ENCODE data around the gene ZBTB33.

ZBTB33 gene

DNA sequence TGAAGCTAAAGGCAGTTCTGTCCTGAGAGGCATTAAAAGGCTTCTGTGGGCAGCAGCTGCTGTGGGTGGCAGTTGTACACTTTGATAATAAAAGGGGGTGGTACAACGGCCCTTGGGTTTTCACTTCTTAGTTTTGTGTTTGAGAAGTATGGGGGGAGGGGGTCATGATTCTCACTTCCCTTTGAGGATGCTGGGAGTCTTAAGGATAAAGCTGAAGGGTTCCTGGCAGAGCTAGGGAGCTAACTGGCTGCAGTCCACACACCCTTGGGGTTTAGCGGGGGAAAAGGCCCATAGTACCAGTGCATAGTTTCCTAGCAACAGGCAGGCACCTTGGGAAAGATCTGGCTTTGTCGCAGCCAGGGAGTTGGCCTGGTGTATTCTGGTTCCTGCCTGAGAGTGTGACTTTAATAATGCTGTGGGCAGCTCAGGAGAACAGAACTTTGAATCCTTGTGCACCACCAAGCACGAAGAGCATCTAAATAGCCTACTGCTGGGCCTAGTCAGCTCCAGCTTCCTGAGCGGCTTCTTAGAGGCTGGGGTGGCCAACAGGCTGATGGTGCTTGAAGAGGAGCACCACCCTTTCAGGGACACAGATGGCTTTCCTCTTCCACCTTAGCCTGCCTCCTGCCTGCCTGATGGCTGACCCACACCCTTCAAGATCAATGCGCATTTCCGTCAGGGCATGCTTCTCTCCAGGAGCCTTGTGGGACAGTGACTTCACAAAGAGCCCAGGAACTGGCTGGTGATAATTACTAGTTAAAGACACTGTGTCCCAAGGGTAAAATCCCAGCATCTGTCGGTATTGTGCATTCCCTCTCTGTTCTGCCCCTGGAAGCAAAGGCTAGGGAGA is 12.5 kb downstream of the ZBTB33 start:
- no peak for DNase-seq

- no peak for DNase-seq
Measured at GRCh38 chrX:120264341-120264740, 13.7 kb downstream of the ZBTB33 start.

DNA sequence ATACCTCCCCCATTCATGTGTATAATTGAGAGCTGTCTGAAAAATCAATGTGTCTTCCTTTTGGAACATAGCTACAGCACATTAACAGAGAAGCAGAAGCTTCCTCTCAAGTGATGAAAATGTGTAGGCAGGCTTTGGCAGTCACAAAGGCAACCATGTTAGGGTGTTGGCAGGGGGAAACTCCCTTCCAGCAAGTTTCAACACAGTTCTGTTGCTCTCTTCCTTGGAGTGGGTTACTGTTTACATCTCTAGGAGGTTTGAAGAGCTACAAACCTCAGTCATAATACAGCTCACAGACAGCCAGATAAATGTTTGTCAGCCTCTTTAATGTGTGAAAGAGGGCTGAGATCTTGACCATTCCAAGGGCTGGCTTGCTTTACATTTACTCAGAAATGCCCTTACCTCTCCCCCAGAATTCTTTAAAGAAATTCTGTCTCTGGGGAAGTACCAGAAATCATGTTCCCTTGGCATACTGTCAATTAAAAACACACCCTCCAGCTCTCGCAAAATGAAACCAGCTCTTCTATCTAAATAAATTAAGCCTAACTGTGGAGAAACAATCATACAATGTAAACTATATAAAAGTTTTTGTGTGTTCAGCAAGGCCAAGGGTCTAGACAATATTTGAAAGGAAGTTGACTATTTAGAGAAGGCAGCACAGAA is 18.9 kb downstream of the ZBTB33 start:
- no peak for DNase-seq

DNA sequence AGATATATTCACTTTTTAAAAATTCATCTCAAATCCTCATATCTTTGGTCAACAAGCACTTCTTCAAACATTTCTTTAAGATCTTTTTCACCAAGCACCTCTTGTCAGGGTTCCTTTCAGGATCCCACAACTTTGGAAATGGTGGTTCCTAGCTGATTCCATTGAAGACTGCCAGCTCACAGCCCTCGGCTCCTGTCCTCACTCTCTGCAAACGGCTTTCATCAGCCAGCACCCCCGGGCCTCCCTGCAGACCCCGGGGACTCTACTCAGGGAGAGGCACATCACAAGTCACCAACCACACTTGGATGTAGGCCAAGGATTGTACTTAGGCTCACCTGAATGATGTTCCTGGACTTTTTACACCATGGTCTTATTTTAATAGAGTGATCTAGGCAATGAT is 20.0 kb downstream of the ZBTB33 start:
- DNase-seq, result no peak

DNA sequence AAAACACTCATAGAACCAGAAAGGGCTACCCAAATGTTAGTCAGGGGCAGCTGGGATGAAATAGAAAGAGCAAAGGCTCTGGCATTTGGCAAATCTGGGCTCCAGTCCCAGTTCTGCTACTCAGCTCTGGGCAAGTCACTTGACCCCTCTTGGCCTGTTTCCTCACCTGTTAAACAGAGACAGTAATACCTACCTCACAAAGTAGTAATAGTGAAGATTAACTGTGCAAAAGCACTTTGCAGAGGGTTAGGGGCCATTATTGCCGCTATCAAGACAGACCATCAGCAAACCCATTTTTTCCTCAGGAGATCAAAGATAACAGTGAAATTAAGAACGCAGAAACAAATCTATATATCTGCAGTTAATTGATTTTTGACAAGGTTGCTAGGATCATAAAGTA is 20.6 kb downstream of the ZBTB33 start:
- DNase-seq, result no peak

GRCh38 chrX:120274145-120274544 is 23.5 kb downstream of the ZBTB33 start:
- no peak for DNase-seq

DNA sequence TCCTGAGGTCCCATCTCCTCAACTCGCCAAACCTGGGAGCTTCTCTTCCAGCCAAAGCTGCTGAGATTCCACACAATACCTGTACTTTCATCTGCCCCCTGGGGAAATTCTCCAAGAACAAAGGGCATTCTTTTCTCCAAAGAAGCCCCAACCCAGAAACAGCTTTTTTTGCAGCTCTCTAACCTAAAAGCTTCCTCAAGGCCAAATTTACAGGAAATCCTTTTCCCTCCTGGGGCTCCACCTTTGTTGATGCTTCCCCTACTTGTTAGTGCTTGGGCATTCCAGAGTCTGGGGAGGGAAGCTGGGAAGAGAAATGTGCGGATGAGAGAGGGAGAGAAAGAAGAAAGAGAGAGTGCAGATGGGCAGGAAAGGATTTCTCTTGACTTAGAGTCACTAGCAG is 24.3 kb downstream of the ZBTB33 start:
- DNase-seq, result no peak

DNA sequence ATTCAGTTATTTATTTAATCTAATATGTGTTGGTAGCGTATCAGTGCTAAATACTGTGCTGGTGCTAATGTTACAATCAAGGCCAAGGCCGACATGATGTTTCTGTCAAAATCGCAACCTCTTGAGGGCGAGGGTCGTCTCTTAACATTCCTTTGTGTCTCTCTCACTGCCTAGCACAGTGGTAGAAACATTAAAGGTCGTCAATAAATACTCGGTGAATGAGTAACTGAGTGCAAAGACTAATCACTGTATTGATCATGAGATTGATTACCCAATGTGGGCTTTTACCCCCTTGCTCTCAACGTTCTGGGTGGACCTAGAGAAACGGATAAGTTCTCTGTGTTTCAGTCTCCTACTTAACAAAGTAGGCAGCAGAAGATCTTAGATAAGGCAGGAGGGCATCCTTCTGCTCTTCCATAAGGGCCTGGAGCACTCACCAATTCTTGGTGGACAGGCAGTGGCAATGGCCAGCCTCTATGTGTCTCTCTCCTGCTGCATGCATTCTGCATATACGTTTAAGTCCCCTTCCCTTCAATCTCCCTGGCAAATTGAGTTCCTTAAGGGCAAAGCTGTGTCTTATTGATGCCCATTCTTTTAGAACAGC is 30.5 kb downstream of the ZBTB33 start:
- no peak for DNase-seq

- DNase-seq, result no peak
Measured at GRCh38 chrX:120281761-120282160, 31.1 kb downstream of the ZBTB33 start.

DNA sequence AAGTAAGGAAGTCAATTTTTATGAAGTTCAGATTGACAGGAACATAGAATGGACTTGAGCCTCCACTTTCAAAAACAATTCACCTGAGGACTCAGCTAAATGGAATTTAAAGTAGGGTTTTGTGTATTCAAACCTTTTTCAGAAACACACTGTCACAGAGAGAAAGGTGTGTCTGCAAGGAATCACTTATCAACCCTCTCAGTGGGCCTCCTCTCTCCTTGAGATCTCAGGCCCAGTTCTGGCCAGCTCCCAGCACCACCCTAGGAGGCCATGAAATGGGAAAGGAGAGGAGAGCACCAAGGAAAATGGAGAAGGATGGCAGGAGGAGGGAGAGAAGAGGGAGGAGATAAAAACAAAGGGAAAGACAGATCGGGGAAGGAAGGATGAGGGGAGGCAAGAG is 32.1 kb downstream of the ZBTB33 start:
- no peak for DNase-seq

- DNase-seq, result no peak
Measured at GRCh38 chrX:120286733-120287512, 36.3 kb downstream of the ZBTB33 start.

DNA sequence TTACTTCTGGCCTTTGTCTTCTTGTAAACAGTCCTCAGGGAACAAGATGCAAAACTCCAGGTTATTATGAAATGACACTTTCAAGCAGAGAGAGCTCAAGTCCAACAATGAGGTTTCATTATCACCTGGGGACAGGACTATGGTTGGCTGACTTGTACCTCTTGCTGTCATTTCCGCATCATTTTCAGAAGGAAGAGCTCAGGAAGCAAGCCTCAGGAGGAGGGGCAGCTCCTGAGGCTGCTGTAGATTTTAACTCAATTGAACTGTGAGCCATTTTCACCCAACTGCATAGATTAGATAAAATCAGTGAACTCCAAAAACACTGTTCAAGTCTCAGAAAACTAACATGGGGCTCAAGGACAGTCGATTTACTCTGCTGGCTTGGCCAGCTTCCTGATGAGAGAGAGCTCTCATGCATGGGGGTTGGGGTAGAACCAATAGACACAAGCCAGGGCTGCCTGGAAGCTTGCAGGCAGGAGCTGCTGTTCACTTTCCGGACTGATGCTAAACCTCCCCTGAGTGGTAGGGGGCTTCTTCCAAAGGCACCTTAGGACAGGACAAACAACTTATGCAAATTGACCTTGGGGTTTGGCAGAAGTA is 37.0 kb downstream of the ZBTB33 start:
- DNase-seq, result no peak

GRCh38 chrX:120290107-120290506 is 39.5 kb downstream of the ZBTB33 start:
- no peak for DNase-seq

DNA sequence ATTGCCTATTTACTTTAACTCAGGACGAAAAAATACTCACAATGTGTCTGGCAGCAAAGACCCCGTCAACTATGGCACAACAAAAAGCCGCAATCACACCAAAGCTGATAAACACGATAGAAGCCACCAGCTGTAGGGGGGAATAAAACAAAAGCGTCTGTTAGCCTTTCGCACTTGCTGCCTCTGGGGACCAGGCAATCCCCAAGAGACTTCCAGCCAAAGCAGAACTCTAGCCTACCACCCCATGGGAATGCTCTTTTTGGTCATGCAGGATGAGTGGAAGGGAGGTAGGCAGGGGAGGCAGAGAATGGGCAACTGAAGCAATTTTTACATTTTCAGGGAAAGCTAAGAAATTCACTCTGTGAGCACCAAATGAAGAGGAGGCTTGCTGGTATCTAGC is 40.6 kb downstream of the ZBTB33 start:
- DNase-seq, result no peak

- DNase-seq, result no peak
Measured at GRCh38 chrX:120293015-120293414, 42.4 kb downstream of the ZBTB33 start.

GRCh38 chrX:120294651-120295050 is 44.0 kb downstream of the ZBTB33 start:
- no peak for DNase-seq

DNA sequence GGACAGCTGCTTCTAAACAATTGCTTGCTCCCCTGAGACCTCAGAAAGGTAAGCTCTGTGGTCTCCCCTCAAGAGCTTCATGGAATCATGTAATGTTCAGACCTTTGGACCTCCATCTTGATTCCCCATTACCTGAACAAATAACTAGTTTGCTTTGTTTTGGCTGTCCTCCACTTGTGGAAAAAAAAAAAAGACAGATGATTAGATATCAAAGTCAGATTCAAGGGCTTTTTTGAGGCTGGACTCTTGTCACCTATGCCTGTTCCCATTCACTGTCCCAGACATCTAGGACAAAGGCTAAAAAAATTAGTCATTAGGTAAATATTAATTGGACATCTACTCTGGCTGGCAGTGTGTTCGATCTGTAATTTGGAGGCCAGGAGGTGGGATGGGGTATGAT is 47.3 kb downstream of the ZBTB33 start:
- no peak for DNase-seq

GRCh38 chrX:120299928-120300327 is 49.3 kb downstream of the ZBTB33 start:
- no peak for DNase-seq

- DNase-seq, result no peak
Measured at GRCh38 chrX:120301497-120301896, 50.9 kb downstream of the ZBTB33 start.

GRCh38 chrX:120301960-120302359 is 51.3 kb downstream of the ZBTB33 start:
- DNase-seq, result no peak

DNA sequence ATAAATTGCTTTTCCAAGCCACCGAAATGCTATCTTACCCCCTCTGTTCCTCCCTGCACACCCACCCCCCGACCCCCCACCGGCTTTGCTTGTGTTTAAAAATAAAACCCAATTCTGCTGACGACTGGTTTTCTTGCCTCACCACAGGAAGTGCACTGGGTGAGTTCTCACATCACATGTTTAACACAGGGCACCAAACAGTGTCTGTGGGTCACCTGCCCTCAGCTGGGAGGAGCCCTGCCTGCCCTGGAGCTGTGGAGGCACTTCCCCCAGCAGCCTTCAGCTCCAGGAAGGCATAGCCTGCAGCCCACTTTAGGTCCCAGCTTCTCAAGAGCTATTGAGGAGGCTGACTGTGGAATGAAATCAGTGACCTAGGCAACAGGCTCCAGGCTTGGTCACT is 51.8 kb downstream of the ZBTB33 start:
- DNase-seq, result peak; percentile 11

GRCh38 chrX:120304256-120304655 is 53.6 kb downstream of the ZBTB33 start:
- no peak for DNase-seq

Measured in activated gamma-delta T cell (primary cell).